AG09319 (cell line): ENCODE measurements around the gene FTCDNL1.

Experiments used
- DNase-seq: peaks from one replicate; pipeline ENCODE4 v3.0.0-alpha.2; 2010; ENCODE audit warnings: low read depth; ENCODE audit errors: extremely low read depth
- TF ChIP-seq, protein P1 (sequence below): IDR thresholded peaks from 2 replicates; pipeline ENCODE4 v1.5.1; 2011; ENCODE audit warnings: low read depth, mild to moderate bottlenecking, inconsistent platforms, low read length, moderate library complexity

Gene FTCDNL1

DNA sequence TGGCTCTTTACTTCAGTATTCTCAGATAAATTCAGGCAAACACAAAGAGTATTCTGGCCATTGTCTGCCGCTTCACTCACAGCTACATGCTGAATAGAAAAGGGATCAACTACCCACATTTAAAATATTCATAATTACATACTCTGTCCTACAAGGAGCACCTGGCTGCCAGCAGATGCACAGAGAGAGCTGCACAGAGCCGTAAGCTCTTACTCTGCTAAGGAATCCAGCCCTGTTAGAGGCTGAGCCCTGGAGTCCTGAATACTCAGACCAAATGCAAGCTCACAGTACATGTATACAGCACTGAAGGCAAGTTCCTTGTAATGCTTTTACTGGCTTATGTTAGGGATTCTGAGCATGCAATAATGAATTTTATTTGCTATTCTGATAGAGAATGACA, 80.3 kb downstream of the FTCDNL1 start:
- TF ChIP-seq, protein P1, sequence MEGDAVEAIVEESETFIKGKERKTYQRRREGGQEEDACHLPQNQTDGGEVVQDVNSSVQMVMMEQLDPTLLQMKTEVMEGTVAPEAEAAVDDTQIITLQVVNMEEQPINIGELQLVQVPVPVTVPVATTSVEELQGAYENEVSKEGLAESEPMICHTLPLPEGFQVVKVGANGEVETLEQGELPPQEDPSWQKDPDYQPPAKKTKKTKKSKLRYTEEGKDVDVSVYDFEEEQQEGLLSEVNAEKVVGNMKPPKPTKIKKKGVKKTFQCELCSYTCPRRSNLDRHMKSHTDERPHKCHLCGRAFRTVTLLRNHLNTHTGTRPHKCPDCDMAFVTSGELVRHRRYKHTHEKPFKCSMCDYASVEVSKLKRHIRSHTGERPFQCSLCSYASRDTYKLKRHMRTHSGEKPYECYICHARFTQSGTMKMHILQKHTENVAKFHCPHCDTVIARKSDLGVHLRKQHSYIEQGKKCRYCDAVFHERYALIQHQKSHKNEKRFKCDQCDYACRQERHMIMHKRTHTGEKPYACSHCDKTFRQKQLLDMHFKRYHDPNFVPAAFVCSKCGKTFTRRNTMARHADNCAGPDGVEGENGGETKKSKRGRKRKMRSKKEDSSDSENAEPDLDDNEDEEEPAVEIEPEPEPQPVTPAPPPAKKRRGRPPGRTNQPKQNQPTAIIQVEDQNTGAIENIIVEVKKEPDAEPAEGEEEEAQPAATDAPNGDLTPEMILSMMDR, result no peak
- DNase-seq, result no peak

- DNase-seq, result no peak
- TF ChIP-seq, protein P1, result no peak
These were observed 85.3 kb downstream of the FTCDNL1 start for GRCh38 chr2:199765646-199766045.

DNA sequence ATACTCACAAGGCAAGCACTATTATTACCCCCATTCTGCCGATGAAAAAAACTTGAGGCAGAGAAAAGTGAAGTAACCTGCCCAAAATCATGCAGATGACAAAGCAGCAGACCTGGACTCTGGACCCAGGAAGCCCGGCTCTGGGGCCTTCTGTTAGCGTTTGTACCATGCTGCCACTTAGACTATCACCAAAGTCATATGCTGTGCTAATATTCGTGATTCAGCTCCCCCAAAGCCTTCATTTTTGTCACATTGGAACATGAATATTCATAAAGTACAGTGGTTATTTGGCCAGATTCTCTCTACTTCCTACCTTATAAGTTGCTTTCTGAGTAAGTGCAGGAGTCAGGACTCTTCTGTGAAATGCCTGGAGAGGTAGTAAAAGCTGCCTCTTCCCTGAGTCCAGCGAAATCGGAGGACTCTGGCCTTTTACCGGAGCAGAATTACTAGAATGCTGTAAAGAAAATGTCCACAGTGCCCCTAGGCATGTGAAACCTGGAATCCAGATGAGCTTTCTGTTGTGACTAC, 86.7 kb downstream of the FTCDNL1 start:
- TF ChIP-seq, protein P1, result no peak
- no peak for DNase-seq

- TF ChIP-seq, protein P1, result no peak
- DNase-seq, result no peak
These were observed 88.0 kb downstream of the FTCDNL1 start for GRCh38 chr2:199762963-199763362.

- DNase-seq, result no peak
- TF ChIP-seq, protein P1, result no peak
These were observed 90.4 kb downstream of the FTCDNL1 start for GRCh38 chr2:199760574-199760973.

- DNase-seq, result no peak
- TF ChIP-seq, protein P1, result no peak
These were observed 93.6 kb downstream of the FTCDNL1 start for GRCh38 chr2:199757233-199757870.

GRCh38 chr2:199756743-199757142, 94.2 kb downstream of the FTCDNL1 start:
- no peak for DNase-seq
- TF ChIP-seq, protein P1, result no peak
